GM23338 (cell line): ENCODE measurements around the gene ATF6.
"Not testable (repeated sequence)": the region's sequence is repeated elsewhere in the genome, so short reads cannot be mapped to it uniquely, and the experiment has no call there.

Source experiments
- CREB1 ChIP-seq: fragments of 250-450 bp; sonication (Bioruptor Pico); IDR thresholded peaks from 2 replicates; pipeline ENCODE4 v1.5.0; 2020; ENCODE audit warnings: low read depth, mild to moderate bottlenecking, moderate library complexity
- EZH2 ChIP-seq: fragments of 200-600 bp; sonication (generic); IDR thresholded peaks from one replicate; pipeline ENCODE4 v1.8.0; 2017; ENCODE audit warnings: antibody characterized with exemption, mild to moderate bottlenecking, low read depth; ENCODE audit not compliant: unreplicated experiment
- JUNB ChIP-seq: IDR thresholded peaks from one replicate; pipeline ENCODE4 v1.6.1; 2016; ENCODE audit warnings: antibody characterized with exemption; ENCODE audit not compliant: unreplicated experiment
- NANOG ChIP-seq: IDR thresholded peaks from 2 replicates; pipeline ENCODE4 v1.6.1; 2016; ENCODE audit warnings: antibody characterized with exemption, borderline replicate concordance
- POLR2AphosphoS5 ChIP-seq: IDR thresholded peaks from 2 replicates; pipeline ENCODE4 v1.6.1; 2016; ENCODE audit warnings: antibody characterized with exemption, low read depth
- REST ChIP-seq: IDR thresholded peaks from one replicate; pipeline ENCODE4 v1.6.1; 2018; ENCODE audit warnings: antibody characterized with exemption; ENCODE audit not compliant: unreplicated experiment
- STAT1 ChIP-seq: IDR thresholded peaks from one replicate; pipeline ENCODE4 v1.6.1; 2016; ENCODE audit warnings: antibody characterized with exemption; ENCODE audit not compliant: unreplicated experiment
- ZNF114 ChIP-seq: fragments of 250-450 bp; sonication (Bioruptor Pico); IDR thresholded peaks from 2 replicates; pipeline ENCODE4 v1.5.0; 2020; ENCODE audit warnings: mild to moderate bottlenecking, moderate library complexity
- TF ChIP-seq, protein P1 (sequence below), 2 experiments: fragments of 200-600 bp in 1 of 2; sonication (generic) in 1 of 2; conservative IDR thresholded peaks; 2 replicates each; pipeline versions ENCODE4 v1.5.1 to v1.6.1; 2016 to 2017; ENCODE audit warnings: antibody characterized with exemption in 2 of 2, low read depth in 2 of 2, mild to moderate bottlenecking in 2 of 2, moderate library complexity in 1 of 2
- TF ChIP-seq, protein P2 (sequence below): IDR thresholded peaks from 2 replicates; pipeline ENCODE4 v1.6.1; 2016; ENCODE audit warnings: antibody characterized with exemption

- TF ChIP-seq, protein P1, sequence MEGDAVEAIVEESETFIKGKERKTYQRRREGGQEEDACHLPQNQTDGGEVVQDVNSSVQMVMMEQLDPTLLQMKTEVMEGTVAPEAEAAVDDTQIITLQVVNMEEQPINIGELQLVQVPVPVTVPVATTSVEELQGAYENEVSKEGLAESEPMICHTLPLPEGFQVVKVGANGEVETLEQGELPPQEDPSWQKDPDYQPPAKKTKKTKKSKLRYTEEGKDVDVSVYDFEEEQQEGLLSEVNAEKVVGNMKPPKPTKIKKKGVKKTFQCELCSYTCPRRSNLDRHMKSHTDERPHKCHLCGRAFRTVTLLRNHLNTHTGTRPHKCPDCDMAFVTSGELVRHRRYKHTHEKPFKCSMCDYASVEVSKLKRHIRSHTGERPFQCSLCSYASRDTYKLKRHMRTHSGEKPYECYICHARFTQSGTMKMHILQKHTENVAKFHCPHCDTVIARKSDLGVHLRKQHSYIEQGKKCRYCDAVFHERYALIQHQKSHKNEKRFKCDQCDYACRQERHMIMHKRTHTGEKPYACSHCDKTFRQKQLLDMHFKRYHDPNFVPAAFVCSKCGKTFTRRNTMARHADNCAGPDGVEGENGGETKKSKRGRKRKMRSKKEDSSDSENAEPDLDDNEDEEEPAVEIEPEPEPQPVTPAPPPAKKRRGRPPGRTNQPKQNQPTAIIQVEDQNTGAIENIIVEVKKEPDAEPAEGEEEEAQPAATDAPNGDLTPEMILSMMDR (conservative IDR thresholded peaks at IDR 0.05; ENCODE audit: low read depth in 2 of 2) = not testable (repeated sequence)
- TF ChIP-seq POLR2AphosphoS5; EZH2; JUNB; STAT1; CREB1 (CRISPR knock-in tag); REST; ZNF114 (CRISPR knock-in tag); NANOG: not testable (repeated sequence)
- TF ChIP-seq, protein P2, sequence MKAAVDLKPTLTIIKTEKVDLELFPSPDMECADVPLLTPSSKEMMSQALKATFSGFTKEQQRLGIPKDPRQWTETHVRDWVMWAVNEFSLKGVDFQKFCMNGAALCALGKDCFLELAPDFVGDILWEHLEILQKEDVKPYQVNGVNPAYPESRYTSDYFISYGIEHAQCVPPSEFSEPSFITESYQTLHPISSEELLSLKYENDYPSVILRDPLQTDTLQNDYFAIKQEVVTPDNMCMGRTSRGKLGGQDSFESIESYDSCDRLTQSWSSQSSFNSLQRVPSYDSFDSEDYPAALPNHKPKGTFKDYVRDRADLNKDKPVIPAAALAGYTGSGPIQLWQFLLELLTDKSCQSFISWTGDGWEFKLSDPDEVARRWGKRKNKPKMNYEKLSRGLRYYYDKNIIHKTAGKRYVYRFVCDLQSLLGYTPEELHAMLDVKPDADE = not testable (repeated sequence)
Observed at GRCh38 chr1:161769673-161770045, 3.5 kb downstream of the ATF6 start.
